NB4 (cell line): ENCODE measurements around the gene APOBEC2.

Experiments used
- CTCF ChIP-seq: IDR thresholded peaks from one replicate; pipeline ENCODE4 v1.5.1; 2012; ENCODE audit warnings: low read depth, low read length
- MAX ChIP-seq: IDR thresholded peaks from 2 replicates; pipeline ENCODE4 v1.6.1; 2011; ENCODE audit warnings: low read depth, low read length
- MYC ChIP-seq: IDR thresholded peaks from 2 replicates; pipeline ENCODE4 v1.6.1; 2011; ENCODE audit warnings: low read depth, low read length
- POLR2A ChIP-seq: IDR thresholded peaks from 2 replicates; pipeline ENCODE4 v1.6.1; 2011; ENCODE audit warnings: mild to moderate bottlenecking; ENCODE audit not compliant: insufficient read length; ENCODE audit errors: extremely low read depth

- TF ChIP-seq CTCF: no peak
- no peak for TF ChIP-seq POLR2A
- no peak for TF ChIP-seq MAX
- TF ChIP-seq MYC: no peak
These were observed 58.0 kb downstream of the APOBEC2 start for GRCh38 chr6:41111017-41111416.
